HEK293 (cell line): ENCODE results near the gene CKMT2.

Experiments used
- CTCF ChIA-PET: fragments of 350-600 bp; formaldehyde crosslinking; extraction: SDS; loops from one replicate; lab custom pipeline; 2021; ENCODE audit warnings: antibody characterized with exemption; lab: Yijun Ruan, JAX
- POLR2A ChIA-PET: fragments of 300-600 bp; formaldehyde crosslinking; extraction: SDS; loops from one replicate; lab custom pipeline; 2020; ENCODE audit warnings: antibody characterized with exemption, inconsistent platforms; lab: Yijun Ruan, JAX
- H3K27ac ChIP-seq: fragments of 200-500 bp; sonication (Bioruptor generic); 2 replicates; pipeline ENCODE4 v1.5.1; 2014; ENCODE audit warnings: low read depth, low read length, control low read depth, inconsistent platforms; ENCODE audit errors: extremely low read depth
- H3K36me3 ChIP-seq, 2 experiments: fragments of 200-500 bp in 1 of 2; sonication (Bioruptor generic) in 1 of 2; 1 replicate in 1 of 2; 2 replicates in 1 of 2; pipeline ENCODE4 v1.5.1; 2014 to 2017; ENCODE audit warnings: inconsistent platforms in 2 of 2, low read length in 2 of 2; ENCODE audit not compliant: control insufficient read depth in 2 of 2, insufficient read depth in 1 of 2
- H3K4me1 ChIP-seq: fragments of 200-500 bp; sonication (Bioruptor generic); 2 replicates; pipeline ENCODE4 v1.5.1; 2014; ENCODE audit warnings: mild to moderate bottlenecking, low read length, inconsistent platforms; ENCODE audit not compliant: control insufficient read depth, insufficient read depth
- H3K4me3 ChIP-seq: 2 replicates; pipeline ENCODE4 v1.5.1; 2011; ENCODE audit warnings: low read depth, mild to moderate bottlenecking, control low read depth, low read length, moderate library complexity
- H3K9me3 ChIP-seq: fragments of 200-500 bp; sonication (Bioruptor generic); 2 replicates; pipeline ENCODE4 v1.5.1; 2014; ENCODE audit warnings: low read depth, low read length, inconsistent platforms; ENCODE audit not compliant: control insufficient read depth, insufficient read depth
- FEZF1 ChIP-seq: fragments of 450-650 bp; formaldehyde crosslinking; IDR thresholded peaks from 2 replicates; pipeline ENCODE4 v1.5.1; 2016; ENCODE audit warnings: missing biosample characterization, missing genetic modification characterization
- GLI4 ChIP-seq: fragments of 450-650 bp; formaldehyde crosslinking; IDR thresholded peaks from 2 replicates; pipeline ENCODE4 v1.5.1; 2016; ENCODE audit warnings: missing biosample characterization, missing genetic modification characterization
- OSR2 ChIP-seq: fragments of 450-650 bp; formaldehyde crosslinking; IDR thresholded peaks from 2 replicates; pipeline ENCODE4 v1.5.1; 2016; ENCODE audit warnings: missing biosample characterization, missing genetic modification characterization
- REPIN1 ChIP-seq: fragments of 450-650 bp; formaldehyde crosslinking; IDR thresholded peaks from 2 replicates; pipeline ENCODE4 v1.5.1; 2017; ENCODE audit warnings: missing biosample characterization, missing genetic modification characterization, low read depth
- SP2 ChIP-seq: fragments of 450-650 bp; formaldehyde crosslinking; IDR thresholded peaks from 2 replicates; pipeline ENCODE4 v1.5.1; 2016; ENCODE audit warnings: missing biosample characterization, missing genetic modification characterization
- TSHZ1 ChIP-seq: fragments of 450-650 bp; formaldehyde crosslinking; IDR thresholded peaks from 2 replicates; pipeline ENCODE4 v1.5.1; 2016; ENCODE audit warnings: missing biosample characterization, missing genetic modification characterization, borderline replicate concordance
- ZBTB17 ChIP-seq: fragments of 450-650 bp; formaldehyde crosslinking; IDR thresholded peaks from 2 replicates; pipeline ENCODE4 v1.5.1; 2016; ENCODE audit warnings: missing biosample characterization, missing genetic modification characterization
- ZNF19 ChIP-seq: fragments of 450-650 bp; formaldehyde crosslinking; IDR thresholded peaks from 2 replicates; pipeline ENCODE4; 2016; ENCODE audit warnings: missing biosample characterization, missing genetic modification characterization, low read depth
- ZNF202 ChIP-seq: fragments of 450-650 bp; formaldehyde crosslinking; IDR thresholded peaks from 2 replicates; pipeline ENCODE4 v1.5.1; 2016; ENCODE audit warnings: missing biosample characterization, missing genetic modification characterization, borderline replicate concordance
- ZNF23 ChIP-seq: fragments of 450-650 bp; formaldehyde crosslinking; IDR thresholded peaks from 2 replicates; pipeline ENCODE4 v1.5.1; 2016; ENCODE audit warnings: missing biosample characterization, missing genetic modification characterization, borderline replicate concordance
- ZNF416 ChIP-seq: fragments of 450-650 bp; formaldehyde crosslinking; IDR thresholded peaks from 2 replicates; pipeline ENCODE4 v1.5.1; 2016; ENCODE audit warnings: missing biosample characterization, missing genetic modification characterization
- ZNF785 ChIP-seq: fragments of 450-650 bp; formaldehyde crosslinking; IDR thresholded peaks from 2 replicates; pipeline ENCODE4 v1.5.1; 2016; ENCODE audit warnings: missing biosample characterization, missing genetic modification characterization
- ZXDB ChIP-seq: fragments of 450-650 bp; formaldehyde crosslinking; IDR thresholded peaks from 2 replicates; pipeline ENCODE4 v1.5.1; 2016; ENCODE audit warnings: missing biosample characterization, missing genetic modification characterization
- TF ChIP-seq, protein P1 (sequence below): fragments of 450-650 bp; formaldehyde crosslinking; IDR thresholded peaks from 2 replicates; pipeline ENCODE4 v1.5.1; 2016; ENCODE audit warnings: missing biosample characterization, missing genetic modification characterization
- TF ChIP-seq, protein P2 (sequence below): fragments of 450-650 bp; formaldehyde crosslinking; IDR thresholded peaks from 2 replicates; pipeline ENCODE4 v1.5.1; 2016; ENCODE audit warnings: missing biosample characterization, missing genetic modification characterization, low read depth
- TF ChIP-seq, protein P3 (sequence below): IDR thresholded peaks from 2 replicates; pipeline ENCODE4 v1.6.1; 2011; ENCODE audit warnings: mild to moderate bottlenecking, low read depth, low read length, borderline replicate concordance
- TF ChIP-seq, protein P4 (sequence below): fragments of 450-650 bp; formaldehyde crosslinking; IDR thresholded peaks from 2 replicates; pipeline ENCODE4 v1.5.1; 2016; ENCODE audit warnings: missing biosample characterization, missing genetic modification characterization

Gene CKMT2

DNA sequence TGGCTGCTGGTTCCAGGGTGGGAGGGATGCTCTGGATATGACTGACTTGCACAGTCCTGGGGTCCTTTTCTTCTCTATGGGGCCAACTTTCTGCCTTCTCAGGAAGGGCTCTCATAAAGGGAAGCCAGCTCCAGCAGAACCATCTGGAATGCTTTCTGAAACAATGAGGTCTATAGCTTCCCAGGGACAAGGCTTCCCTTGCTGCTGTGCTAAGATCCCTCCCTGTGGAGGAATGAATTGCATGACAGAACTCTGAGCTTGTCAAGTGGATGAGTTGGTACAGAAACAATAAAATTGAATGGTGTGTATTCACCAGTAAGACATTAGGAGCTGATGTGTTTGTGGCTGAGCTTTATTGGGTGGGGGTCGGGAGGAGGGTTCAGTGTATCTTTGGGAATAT is 19.8 kb downstream of the CKMT2 start (continued):
- TF ChIP-seq, protein P1, sequence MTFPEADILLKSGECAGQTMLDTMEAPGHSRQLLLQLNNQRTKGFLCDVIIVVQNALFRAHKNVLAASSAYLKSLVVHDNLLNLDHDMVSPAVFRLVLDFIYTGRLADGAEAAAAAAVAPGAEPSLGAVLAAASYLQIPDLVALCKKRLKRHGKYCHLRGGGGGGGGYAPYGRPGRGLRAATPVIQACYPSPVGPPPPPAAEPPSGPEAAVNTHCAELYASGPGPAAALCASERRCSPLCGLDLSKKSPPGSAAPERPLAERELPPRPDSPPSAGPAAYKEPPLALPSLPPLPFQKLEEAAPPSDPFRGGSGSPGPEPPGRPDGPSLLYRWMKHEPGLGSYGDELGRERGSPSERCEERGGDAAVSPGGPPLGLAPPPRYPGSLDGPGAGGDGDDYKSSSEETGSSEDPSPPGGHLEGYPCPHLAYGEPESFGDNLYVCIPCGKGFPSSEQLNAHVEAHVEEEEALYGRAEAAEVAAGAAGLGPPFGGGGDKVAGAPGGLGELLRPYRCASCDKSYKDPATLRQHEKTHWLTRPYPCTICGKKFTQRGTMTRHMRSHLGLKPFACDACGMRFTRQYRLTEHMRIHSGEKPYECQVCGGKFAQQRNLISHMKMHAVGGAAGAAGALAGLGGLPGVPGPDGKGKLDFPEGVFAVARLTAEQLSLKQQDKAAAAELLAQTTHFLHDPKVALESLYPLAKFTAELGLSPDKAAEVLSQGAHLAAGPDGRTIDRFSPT (tag by site-specific recombination) = no peak
- TF ChIP-seq FEZF1 = no peak
- TF ChIP-seq, all 188 proteins: peak for 0

GRCh38 chr5:81253875-81254274 is 20.8 kb downstream of the CKMT2 start:
- Histone ChIP-seq H3K4me1 (no peaks in the 10 kb centered on the region), H3K9me3 (no peaks in the 10 kb centered on the region), H3K4me3 (no peak overlapping the region), H3K36me3 (no peaks in the 10 kb centered on the region), H3K27ac (no peak overlapping the region)
- CTCF ChIA-PET = interaction anchor here (0.6 to 0.7 kb wide), 2 partner anchors 39 to 603 kb away, joined by 3 read pairs; no protein-coding TSS in a partner anchor
- TF ChIP-seq OSR2 (tag by site-specific recombination) (no peak), TSHZ1 (no peak), ZNF23 (tag by site-specific recombination) (no peak), GLI4 (tag by site-specific recombination) (no peak), SP2 (tag by site-specific recombination) (no peak), ZNF416 (tag by site-specific recombination) (no peak), ZXDB (tag by site-specific recombination) (no peak), ZNF785 (tag by site-specific recombination) (no peak), ZBTB17 (tag by site-specific recombination) (no peak), ZNF19 (tag by site-specific recombination) (no peak), REPIN1 (no peak), ZNF202 (tag by site-specific recombination) (no peak)
- TF ChIP-seq, protein P2, sequence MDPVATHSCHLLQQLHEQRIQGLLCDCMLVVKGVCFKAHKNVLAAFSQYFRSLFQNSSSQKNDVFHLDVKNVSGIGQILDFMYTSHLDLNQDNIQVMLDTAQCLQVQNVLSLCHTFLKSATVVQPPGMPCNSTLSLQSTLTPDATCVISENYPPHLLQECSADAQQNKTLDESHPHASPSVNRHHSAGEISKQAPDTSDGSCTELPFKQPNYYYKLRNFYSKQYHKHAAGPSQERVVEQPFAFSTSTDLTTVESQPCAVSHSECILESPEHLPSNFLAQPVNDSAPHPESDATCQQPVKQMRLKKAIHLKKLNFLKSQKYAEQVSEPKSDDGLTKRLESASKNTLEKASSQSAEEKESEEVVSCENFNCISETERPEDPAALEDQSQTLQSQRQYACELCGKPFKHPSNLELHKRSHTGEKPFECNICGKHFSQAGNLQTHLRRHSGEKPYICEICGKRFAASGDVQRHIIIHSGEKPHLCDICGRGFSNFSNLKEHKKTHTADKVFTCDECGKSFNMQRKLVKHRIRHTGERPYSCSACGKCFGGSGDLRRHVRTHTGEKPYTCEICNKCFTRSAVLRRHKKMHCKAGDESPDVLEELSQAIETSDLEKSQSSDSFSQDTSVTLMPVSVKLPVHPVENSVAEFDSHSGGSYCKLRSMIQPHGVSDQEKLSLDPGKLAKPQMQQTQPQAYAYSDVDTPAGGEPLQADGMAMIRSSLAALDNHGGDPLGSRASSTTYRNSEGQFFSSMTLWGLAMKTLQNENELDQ (tag by site-specific recombination) = no peak
- TF ChIP-seq, protein P3, sequence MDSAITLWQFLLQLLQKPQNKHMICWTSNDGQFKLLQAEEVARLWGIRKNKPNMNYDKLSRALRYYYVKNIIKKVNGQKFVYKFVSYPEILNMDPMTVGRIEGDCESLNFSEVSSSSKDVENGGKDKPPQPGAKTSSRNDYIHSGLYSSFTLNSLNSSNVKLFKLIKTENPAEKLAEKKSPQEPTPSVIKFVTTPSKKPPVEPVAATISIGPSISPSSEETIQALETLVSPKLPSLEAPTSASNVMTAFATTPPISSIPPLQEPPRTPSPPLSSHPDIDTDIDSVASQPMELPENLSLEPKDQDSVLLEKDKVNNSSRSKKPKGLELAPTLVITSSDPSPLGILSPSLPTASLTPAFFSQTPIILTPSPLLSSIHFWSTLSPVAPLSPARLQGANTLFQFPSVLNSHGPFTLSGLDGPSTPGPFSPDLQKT = no peak
- TF ChIP-seq, protein P4, sequence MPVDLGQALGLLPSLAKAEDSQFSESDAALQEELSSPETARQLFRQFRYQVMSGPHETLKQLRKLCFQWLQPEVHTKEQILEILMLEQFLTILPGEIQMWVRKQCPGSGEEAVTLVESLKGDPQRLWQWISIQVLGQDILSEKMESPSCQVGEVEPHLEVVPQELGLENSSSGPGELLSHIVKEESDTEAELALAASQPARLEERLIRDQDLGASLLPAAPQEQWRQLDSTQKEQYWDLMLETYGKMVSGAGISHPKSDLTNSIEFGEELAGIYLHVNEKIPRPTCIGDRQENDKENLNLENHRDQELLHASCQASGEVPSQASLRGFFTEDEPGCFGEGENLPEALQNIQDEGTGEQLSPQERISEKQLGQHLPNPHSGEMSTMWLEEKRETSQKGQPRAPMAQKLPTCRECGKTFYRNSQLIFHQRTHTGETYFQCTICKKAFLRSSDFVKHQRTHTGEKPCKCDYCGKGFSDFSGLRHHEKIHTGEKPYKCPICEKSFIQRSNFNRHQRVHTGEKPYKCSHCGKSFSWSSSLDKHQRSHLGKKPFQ (tag by site-specific recombination) = no peak
- POLR2A ChIA-PET = no interaction called here
